NCI-H524 treated with DMSO at 0.1 percent for 48 hours (cell line): ENCODE results near the gene GLB1L3.

ENCODE experiments used
- DNase-seq: peaks from one replicate; lab custom pipeline; 2025; lab: John Stamatoyannopoulos, UW

The GLB1L3 gene

GRCh38 chr11:134275534-134276395 is at the start of gene GLB1L3:
Gene GLB1L3, plus strand, starts transcription at chr11:134276379. Its CDS starts 362 bp downstream, at chr11:134276741.
- DNase-seq: peak; percentile 43

- DNase-seq: no peak
Measured at GRCh38 chr11:134226806-134227325, 49.3 kb upstream of the GLB1L3 start.

GRCh38 chr11:134228625-134229024 is 47.6 kb upstream of the GLB1L3 start:
- no peak for DNase-seq

GRCh38 chr11:134229126-134229790 is 46.9 kb upstream of the GLB1L3 start:
- no peak for DNase-seq

GRCh38 chr11:134230339-134230738 is 45.8 kb upstream of the GLB1L3 start:
- DNase-seq: no peak

- DNase-seq: no peak
Measured at GRCh38 chr11:134231958-134232659, 44.1 kb upstream of the GLB1L3 start.

- DNase-seq: no peak
Measured at GRCh38 chr11:134233729-134234179, 42.4 kb upstream of the GLB1L3 start.

GRCh38 chr11:134235399-134235798 is 40.8 kb upstream of the GLB1L3 start:
- no peak for DNase-seq

- DNase-seq: no peak
Measured at GRCh38 chr11:134236834-134237556, 39.2 kb upstream of the GLB1L3 start.

GRCh38 chr11:134237557-134237922 is 38.6 kb upstream of the GLB1L3 start:
- no peak for DNase-seq

GRCh38 chr11:134238956-134239355 is 37.2 kb upstream of the GLB1L3 start:
- DNase-seq: no peak

GRCh38 chr11:134240592-134240991 is 35.6 kb upstream of the GLB1L3 start:
- no peak for DNase-seq

GRCh38 chr11:134242376-134242775 is 33.8 kb upstream of the GLB1L3 start:
- no peak for DNase-seq

GRCh38 chr11:134243913-134244312 is 32.3 kb upstream of the GLB1L3 start:
- DNase-seq: no peak

- DNase-seq: no peak
Measured at GRCh38 chr11:134244593-134244992, 31.6 kb upstream of the GLB1L3 start.

- no peak for DNase-seq
Measured at GRCh38 chr11:134245434-134245833, 30.7 kb upstream of the GLB1L3 start.

- no peak for DNase-seq
Measured at GRCh38 chr11:134246100-134246499, 30.1 kb upstream of the GLB1L3 start.

GRCh38 chr11:134246678-134247077 is 29.5 kb upstream of the GLB1L3 start:
- no peak for DNase-seq

GRCh38 chr11:134248910-134249480 is 27.2 kb upstream of the GLB1L3 start:
- DNase-seq: no peak

GRCh38 chr11:134250246-134250645 is 25.9 kb upstream of the GLB1L3 start:
- DNase-seq: no peak

- no peak for DNase-seq
Measured at GRCh38 chr11:134250675-134251074, 25.5 kb upstream of the GLB1L3 start.
